NOMO-1 treated with DMSO at 0.1 percent for 48 hours (cell line): Measurements from ENCODE around the gene ATP11B.
A peak's percentile ranks its signal among the peaks of the same experiment; 100 is the strongest.

ENCODE experiments used
- DNase-seq: peaks from one replicate; lab custom pipeline; 2025; ENCODE audit not compliant: unreplicated experiment; lab: John Stamatoyannopoulos, UW

The ATP11B gene

DNA sequence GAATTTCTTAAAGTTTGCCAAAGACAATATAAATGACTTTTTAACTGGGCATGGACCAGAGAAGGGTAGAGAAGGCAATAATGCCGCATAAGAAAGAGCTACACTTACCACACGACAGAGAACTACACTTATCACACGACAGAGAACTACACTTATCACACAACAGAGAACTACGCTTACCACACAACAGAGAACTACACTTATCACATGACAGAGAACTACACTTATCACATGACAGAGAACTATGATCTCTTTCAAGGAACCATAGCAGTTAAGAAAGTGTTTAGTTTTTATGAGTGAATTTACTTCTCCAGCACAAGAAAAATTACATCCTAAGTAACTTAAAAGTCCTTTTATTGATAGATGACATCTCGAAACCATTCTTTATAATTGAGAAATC is 155.0 kb downstream of the ATP11B start:
- no peak for DNase-seq

DNA sequence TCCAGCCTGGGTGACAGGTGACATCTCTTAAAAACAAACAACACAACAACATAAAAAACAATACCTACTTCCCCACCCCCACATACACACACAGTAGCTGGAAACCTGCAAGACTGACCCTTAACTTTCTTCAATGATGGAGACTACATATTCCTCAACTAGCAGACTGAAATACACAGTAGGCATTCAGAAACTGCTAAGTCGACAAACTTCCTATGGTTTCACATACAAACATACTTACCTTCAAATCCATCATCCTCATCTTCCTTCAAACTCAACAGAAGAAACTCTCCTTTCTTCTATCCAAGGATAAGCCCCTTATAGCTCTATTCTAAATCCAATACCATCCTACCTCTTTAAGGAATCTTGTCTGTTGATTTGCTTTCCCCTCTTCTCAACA is 156.4 kb downstream of the ATP11B start:
- DNase-seq, result no peak

DNA sequence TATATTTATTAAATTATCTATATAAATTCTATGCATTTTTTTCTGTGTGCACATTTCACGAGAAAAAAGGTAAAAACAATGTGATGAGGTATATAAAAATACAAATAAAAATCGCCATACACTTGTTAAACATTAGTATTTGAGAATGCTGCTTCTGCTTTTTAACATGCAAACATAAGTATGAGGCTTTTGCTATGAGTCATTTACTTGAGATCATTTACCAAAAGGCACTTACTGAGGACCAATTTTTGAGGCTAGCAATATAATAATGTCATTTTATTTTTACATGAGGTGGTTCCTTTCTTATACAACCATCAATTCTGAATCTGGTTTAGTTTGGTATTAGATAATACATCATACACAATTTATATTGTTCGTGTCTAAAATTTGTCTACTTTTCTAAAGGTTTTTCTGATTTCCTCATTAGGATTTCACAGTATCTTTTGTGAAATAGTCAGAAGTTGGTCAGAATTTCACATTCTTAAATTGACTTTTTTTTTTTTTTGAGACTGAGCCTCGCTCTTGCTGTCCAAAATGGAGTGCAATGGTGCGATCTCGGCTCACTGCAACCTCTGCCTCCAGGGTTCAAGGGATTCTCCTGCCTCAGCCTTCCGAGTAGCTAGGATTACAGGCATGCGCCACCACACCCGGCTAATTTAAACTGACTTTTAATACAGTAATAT is 161.4 kb downstream of the ATP11B start:
- DNase-seq, result peak; percentile 41

DNA sequence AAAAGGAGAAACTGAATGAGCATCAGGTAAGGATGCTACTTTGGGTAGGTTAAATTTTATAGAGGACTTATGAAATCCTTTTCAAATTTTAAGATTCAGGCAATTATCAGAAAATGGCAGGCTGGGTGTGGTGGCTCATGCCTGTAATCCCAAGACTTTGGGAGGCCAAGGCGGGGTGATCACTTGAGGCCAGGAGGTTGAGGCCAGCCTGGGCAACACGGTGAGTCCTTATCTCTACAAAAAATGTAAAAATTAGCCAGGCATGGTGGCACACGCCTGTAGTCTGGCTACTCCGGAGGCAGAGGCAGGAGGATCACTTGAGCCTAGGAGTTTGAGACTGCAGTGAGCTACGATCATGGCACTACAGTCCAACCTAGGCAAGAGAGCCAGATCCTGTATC is 163.9 kb downstream of the ATP11B start:
- no peak for DNase-seq

DNA sequence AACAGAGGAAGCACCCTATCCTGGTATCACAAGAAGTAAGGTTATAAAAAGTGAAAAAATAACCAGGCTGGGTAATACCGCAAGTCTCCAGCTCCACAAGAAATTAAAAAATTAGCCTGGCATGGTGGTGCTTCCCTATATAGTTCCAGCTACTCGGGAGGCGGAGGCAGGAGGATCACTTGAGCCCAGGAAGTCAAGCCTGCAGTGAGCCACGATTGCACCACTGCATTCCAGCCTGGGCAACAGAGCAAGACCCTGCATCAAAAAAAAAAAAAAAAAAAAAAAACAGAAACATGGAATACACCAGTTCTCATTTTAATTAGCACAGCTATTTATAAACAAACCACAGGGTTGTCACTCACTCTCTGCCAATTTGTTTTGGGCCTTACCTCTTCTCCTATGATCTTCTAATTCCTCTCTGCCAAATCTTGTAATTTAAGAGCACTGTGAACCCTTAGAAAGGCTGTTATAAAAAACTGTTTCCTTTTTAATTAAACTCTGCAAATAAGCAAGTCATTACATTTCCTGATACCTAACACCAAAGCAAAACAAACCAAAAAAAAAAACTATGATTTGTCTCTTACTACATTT is 164.5 kb downstream of the ATP11B start:
- no peak for DNase-seq

DNA sequence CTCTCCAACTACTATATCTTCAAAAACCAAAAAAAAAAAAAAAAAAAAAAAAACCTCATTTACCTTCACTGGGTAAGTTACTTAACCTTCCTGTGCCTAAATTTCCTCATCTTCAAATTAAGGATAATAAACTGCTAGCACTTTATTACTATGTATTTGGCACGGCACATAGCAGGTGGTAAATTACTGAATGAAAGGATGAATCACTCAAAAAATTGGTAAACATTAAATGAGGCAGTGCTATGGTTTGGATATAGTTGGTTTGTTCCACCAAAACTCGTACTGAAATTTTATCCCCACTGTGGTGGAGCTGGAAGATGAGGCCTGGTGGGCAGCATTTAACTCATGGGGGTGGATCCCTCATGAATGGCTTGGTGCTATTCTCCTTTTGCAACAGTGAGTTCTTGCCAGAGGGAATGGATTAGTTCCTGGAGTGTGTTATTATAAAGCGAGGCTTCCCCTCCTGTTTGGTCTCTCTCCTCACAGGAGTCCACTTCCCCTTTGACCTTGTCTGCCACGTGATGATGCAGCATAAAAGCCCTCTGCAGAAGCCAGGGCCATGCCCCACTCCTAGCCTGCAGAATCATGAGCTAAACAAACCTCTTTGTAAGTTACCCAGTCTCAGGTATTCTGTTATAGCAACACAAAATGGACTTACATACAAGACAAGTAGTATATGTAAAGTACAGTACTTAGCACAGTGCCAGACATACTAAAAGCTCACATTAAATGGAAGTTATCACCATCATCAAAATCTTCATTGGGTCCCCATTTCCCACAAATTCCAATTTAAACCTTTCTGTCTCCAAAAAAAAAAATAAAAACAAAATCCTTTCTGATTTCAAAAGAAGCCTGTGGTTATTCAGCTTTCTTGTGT is 166.4 kb downstream of the ATP11B start:
- peak; percentile 37 for DNase-seq

DNA sequence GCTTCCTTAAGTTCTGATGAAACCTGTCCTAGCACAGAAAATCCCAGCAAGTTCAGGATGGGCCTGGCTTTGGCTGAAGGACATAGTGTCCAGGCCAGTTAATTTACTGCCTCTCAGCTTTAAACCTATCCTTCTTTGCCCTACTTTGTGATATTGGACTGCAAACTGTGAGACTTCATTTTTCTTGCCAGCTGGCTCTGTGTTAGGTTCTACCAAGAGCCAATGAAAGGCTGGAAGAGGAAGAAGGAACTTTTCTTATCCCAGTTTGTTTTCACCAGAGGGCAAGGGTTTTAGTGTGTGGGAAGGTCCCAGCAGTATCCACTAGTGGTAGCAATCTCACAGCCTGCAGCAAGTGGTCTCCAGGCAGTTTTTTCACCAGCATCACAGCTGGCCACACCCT is 168.9 kb downstream of the ATP11B start:
- DNase-seq, result no peak

DNA sequence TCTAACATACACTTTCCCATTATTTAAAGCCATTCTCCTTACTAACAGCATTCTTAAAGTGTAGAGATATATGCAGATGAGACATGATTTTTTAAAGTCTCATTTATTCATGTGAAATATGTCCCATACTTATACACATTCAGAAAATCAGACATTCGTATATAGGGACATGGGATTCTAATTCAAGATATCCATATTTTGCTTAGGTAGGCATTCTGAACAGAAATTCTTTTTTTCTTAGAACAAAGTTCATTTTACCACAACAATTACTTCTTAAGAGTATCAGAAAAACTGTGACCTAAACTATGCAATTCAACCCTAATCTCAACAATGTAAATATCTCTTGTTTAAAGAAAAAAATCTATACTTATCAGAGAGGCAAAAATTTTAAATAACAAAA is 170.9 kb downstream of the ATP11B start:
- no peak for DNase-seq

DNA sequence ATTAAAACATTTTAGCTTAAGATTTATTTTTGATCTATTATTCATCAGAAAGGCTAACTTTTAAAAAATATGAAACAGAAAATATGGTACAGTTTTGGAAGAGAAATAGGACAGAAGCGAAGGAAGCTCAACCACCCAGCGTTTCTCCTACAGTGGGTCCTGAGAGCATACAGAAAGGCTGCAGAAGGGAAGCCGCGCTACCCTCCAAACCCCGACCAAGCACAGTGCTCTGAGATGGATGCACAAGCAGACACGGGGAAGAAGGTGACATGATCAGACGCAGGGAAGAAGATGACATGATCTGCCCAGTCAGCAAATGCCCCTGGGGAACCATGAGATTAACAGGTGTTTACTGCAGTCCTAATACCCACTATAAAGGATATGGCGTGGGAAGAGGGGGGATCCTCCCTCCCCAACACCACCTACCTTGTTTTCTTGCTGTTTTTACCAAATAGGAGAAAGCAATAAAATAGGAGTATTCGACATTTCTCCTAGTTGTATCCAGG is 172.6 kb downstream of the ATP11B start:
- no peak for DNase-seq

DNA sequence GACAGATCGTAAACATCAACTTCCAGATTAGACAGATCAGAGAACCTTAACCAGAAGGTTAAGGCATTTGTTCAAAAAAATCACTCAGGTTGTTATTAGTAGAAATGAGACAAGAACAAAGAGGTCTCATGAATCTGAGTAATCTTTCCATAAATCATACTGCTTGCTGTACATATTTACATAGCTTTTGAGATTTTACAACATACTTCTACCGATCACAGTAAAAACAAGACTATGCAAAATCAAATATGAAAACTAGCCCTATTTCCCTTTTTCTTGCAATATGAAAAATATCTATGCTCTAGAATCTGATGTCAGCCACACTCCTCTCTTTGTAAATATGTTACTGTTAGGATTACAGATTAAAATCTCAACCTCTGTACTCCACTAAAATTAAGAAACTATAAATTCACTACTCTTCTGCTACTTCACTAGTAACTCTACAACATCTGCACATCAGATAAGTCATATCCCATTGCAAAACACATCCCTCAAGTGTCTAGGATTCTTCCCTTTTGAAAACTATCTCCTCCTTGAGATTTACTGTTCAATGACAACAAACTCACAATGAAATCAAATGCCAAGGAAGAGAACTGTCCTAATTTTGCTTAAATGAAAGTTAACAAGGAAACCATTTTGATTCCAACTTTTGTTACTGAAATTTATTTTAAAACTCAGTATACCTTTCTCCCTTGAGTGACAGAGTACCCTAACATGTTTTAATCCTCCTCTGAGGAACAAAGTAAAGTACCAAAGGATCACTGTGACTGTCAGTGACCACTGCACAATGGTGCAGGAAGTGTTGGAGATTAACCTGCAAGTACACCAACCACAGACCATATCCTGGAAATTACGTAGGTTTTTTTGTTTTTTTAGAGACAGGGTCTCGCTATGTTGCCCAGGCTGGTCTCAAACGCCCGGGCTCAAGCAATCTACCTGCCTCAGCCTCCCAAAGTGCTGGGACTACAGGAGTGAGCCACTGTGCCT is 174.2 kb downstream of the ATP11B start:
- DNase-seq, result peak; percentile 11

DNA sequence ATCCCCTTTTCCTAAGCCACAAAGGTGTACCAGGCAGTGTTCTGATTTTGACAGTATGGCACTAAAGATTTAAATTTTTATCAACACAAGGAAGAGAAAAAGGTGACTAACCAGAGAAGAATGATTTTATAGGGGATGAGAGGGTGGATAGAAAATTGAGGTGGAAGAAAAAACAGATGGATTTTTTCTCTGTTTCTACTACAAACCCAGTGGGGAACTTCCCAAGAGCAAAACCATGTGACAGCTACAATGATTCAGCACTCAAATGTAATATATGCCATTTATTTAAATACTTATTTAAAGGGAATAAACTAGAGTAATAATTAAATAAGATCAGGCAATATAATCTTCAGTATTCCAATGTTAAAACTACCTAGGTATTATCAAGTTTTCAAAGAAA is 176.0 kb downstream of the ATP11B start:
- DNase-seq, result no peak

DNA sequence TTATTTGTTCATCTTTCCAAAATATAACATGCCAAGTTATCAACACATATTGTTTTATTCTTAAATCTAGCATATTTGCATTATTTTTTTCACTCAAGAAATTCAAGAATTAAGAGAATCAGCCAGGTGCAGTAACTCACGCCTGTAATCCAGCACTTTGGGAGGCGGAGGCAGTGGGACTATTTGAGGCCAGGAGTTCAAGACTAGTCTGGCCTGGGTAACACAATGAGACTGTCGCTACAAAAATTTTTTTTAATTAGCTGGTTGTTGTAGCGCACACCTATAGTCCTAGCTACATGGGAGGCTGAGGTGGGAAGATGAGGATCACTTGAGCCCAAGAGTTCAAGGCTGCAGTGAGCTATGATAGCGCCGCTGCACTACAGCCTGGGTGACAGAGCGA is 176.5 kb downstream of the ATP11B start:
- no peak for DNase-seq

DNA sequence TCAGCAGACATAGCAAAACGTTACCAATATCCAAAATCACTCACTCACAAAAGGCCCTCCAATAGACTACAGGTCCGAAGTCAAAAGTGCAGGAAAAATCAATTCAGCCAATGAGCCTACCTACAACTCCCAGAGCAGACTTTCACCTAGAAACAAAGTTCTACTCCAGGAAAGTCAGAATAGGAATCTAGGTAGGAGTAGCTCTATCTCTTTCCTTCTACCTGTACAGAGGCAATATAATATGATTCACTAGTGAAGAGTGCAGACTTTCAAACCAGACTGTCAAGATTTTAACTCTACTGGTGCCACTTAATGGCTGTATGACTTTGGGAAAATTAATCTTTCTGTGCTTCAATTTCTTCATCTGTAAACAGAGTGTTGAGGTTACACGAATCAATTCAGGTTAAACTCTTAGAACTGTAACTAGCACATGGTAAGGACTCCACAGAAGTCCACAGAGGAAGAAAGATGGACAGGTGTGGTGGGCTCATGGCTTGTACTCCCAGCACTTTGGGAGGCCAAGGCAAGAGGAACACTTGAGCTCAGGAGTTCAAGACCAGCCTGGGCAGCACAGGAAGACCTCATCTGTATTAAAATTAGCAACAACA is 177.6 kb downstream of the ATP11B start:
- DNase-seq, result no peak
